IMR-90 (cell line): ENCODE data around the gene CHRNB4. TPM values are rescaled to one million over a fixed set of nuclear protein-coding genes. Genes with fewer than 3 reads are reported as not detected.

Experiments
- ATAC-seq: fragments of 200-7000 bp; cut with Tn5 transposase; 2 replicates; pipeline ENCODE4 v1.9.1; 2020; ENCODE audit warnings: low read depth, mild to moderate bottlenecking, moderate library complexity
- BruUV-seq: library from RNA; stranded (reverse); fragments of 400-500 nt; replicated peaks from 2 replicates; lab custom pipeline; 2021; lab: Mats Ljungman, UMichigan
- CTCF ChIA-PET: fragments of 300-600 bp; formaldehyde crosslinking; extraction: SDS; loops from one replicate; lab custom pipeline; 2021; ENCODE audit warnings: antibody characterized with exemption; lab: Yijun Ruan, JAX
- POLR2A ChIA-PET: fragments of 300-600 bp; sonication (Branson Sonifier 250); formaldehyde crosslinking; loops from one replicate; lab custom pipeline; 2022; ENCODE audit warnings: antibody characterized with exemption; ENCODE audit not compliant: unreplicated experiment; lab: Charles Lee
- DNase-seq: peaks from one replicate; pipeline ENCODE4 v3.0.0; 2013
- H2AFZ ChIP-seq: replicated peaks from 2 replicates; pipeline ENCODE3; 2013; ENCODE audit warnings: low read length, mild to moderate bottlenecking; ENCODE audit not compliant: poor library complexity
- H2AK5ac ChIP-seq: 2 replicates; pipeline ENCODE4 v1.6.1; 2013; ENCODE audit warnings: low read depth, low read length, inconsistent platforms
- H2AK9ac ChIP-seq: replicated peaks from 2 replicates; pipeline ENCODE3; 2013; ENCODE audit warnings: mild to moderate bottlenecking, low read depth, low read length, moderate library complexity; ENCODE audit not compliant: poor library complexity
- H2BK120ac ChIP-seq: 2 replicates; pipeline ENCODE4 v1.6.1; 2013; ENCODE audit warnings: low read depth, low read length, inconsistent platforms
- H2BK15ac ChIP-seq: 3 replicates; pipeline ENCODE4 v1.6.1; 2013; ENCODE audit warnings: low read depth, low read length, inconsistent platforms
- H2BK20ac ChIP-seq: 2 replicates; pipeline ENCODE4 v1.6.1; 2013; ENCODE audit warnings: low read depth, mild to moderate bottlenecking, inconsistent platforms, low read length, moderate library complexity
- H2BK5ac ChIP-seq: 2 replicates; pipeline ENCODE4 v1.6.1; 2013; ENCODE audit warnings: mild to moderate bottlenecking, low read depth, low read length, inconsistent platforms; ENCODE audit not compliant: poor library complexity, severe bottlenecking
- H3K14ac ChIP-seq: replicated peaks from 2 replicates; pipeline ENCODE4 v1.6.1; 2013; ENCODE audit warnings: low read depth, low read length, inconsistent platforms
- H3K18ac ChIP-seq: 2 replicates; pipeline ENCODE4 v1.6.1; 2013; ENCODE audit warnings: low read depth, low read length, control low read depth
- H3K23ac ChIP-seq: 2 replicates; pipeline ENCODE4 v1.6.1; 2013; ENCODE audit warnings: low read depth, low read length, inconsistent platforms
- H3K27ac ChIP-seq: 2 replicates; pipeline ENCODE4 v1.5.1; 2013; ENCODE audit warnings: mild to moderate bottlenecking, control low read depth, low read length; ENCODE audit not compliant: insufficient read depth
- H3K27me3 ChIP-seq: 2 replicates; pipeline ENCODE4 v1.6.1; 2013; ENCODE audit warnings: low read length; ENCODE audit not compliant: control insufficient read depth, insufficient read depth
- H3K36me3 ChIP-seq: 2 replicates; pipeline ENCODE4 v1.6.1; 2013; ENCODE audit warnings: low read length, mixed read lengths; ENCODE audit not compliant: control insufficient read depth, insufficient read depth
- H3K4ac ChIP-seq: 2 replicates; pipeline ENCODE4 v1.6.1; 2013; ENCODE audit warnings: low read depth, low read length, inconsistent platforms
- H3K4me1 ChIP-seq: 2 replicates; pipeline ENCODE4 v1.6.1; 2013; ENCODE audit warnings: low read length, mixed read lengths; ENCODE audit not compliant: control insufficient read depth, insufficient read depth
- H3K4me2 ChIP-seq: 2 replicates; pipeline ENCODE4 v1.6.1; 2013; ENCODE audit warnings: low read depth, mild to moderate bottlenecking, control low read depth, low read length, moderate library complexity
- H3K4me3 ChIP-seq: 2 replicates; pipeline ENCODE4 v1.5.1; 2013; ENCODE audit warnings: low read depth, mild to moderate bottlenecking, control low read depth, low read length, moderate library complexity; ENCODE audit not compliant: insufficient read depth
- H3K56ac ChIP-seq: 2 replicates; pipeline ENCODE4 v1.6.1; 2013; ENCODE audit warnings: low read length, inconsistent platforms; ENCODE audit not compliant: insufficient read depth; ENCODE audit errors: extremely low read depth
- H3K79me1 ChIP-seq, 2 experiments: 2 replicates each; pipeline ENCODE4 v1.6.1; 2013; ENCODE audit warnings: low read length in 2 of 2, inconsistent platforms in 1 of 2, low read depth in 1 of 2
- H3K9ac ChIP-seq: 2 replicates; pipeline ENCODE4 v1.6.1; 2013; ENCODE audit warnings: low read depth, low read length, control low read depth
- H3K9me1 ChIP-seq: 2 replicates; pipeline ENCODE4 v1.6.1; 2013; ENCODE audit warnings: low read length, inconsistent platforms; ENCODE audit not compliant: insufficient read depth
- H3K9me3 ChIP-seq: 2 replicates; pipeline ENCODE4 v1.6.1; 2013; ENCODE audit warnings: low read length; ENCODE audit not compliant: control insufficient read depth, insufficient read depth
- H4K20me1 ChIP-seq: 2 replicates; pipeline ENCODE4 v1.6.1; 2013; ENCODE audit warnings: low read length, inconsistent platforms; ENCODE audit not compliant: insufficient read depth
- H4K5ac ChIP-seq: 2 replicates; pipeline ENCODE4 v1.6.1; 2013; ENCODE audit warnings: mild to moderate bottlenecking, low read depth, low read length, control low read depth
- H4K8ac ChIP-seq, 2 experiments: 2 replicates each; pipeline ENCODE4 v1.6.1; 2013; ENCODE audit warnings: low read depth in 2 of 2, low read length in 2 of 2, control low read depth in 1 of 2, inconsistent platforms in 1 of 2
- H4K91ac ChIP-seq: 2 replicates; pipeline ENCODE4 v1.6.1; 2013; ENCODE audit warnings: low read depth, low read length, inconsistent platforms; ENCODE audit not compliant: insufficient read depth
- BHLHE40 ChIP-seq: fragments of 150-350 bp; IDR thresholded peaks from 2 replicates; pipeline ENCODE4 v1.6.1; 2016; ENCODE audit warnings: mild to moderate bottlenecking, low read depth, low read length
- CEBPB ChIP-seq: IDR thresholded peaks from 2 replicates; pipeline ENCODE4 v1.6.1; 2012; ENCODE audit warnings: low read depth, low read length, improper control_type of control experiment
- CHD1 ChIP-seq: IDR thresholded peaks from 2 replicates; pipeline ENCODE4 v1.6.1; 2012; ENCODE audit warnings: low read depth, low read length, improper control_type of control experiment
- CTCF ChIP-seq: conservative IDR thresholded peaks from 2 replicates; pipeline ENCODE4 v1.5.1; 2012; ENCODE audit warnings: mild to moderate bottlenecking, low read depth, low read length, improper control_type of control experiment
- FOS ChIP-seq: fragments of 150-350 bp; IDR thresholded peaks from 2 replicates; pipeline ENCODE4 v1.6.1; 2016; ENCODE audit warnings: low read depth, low read length
- MAFK ChIP-seq: IDR thresholded peaks from 2 replicates; pipeline ENCODE4 v1.6.1; 2012; ENCODE audit warnings: low read depth, low read length, improper control_type of control experiment
- MXI1 ChIP-seq: IDR thresholded peaks from 2 replicates; pipeline ENCODE4 v1.6.1; 2012; ENCODE audit warnings: low read depth, mild to moderate bottlenecking, low read length, moderate library complexity, borderline replicate concordance
- NFE2L2 ChIP-seq: fragments of 150-350 bp; IDR thresholded peaks from 2 replicates; pipeline ENCODE4 v1.6.1; 2016; ENCODE audit warnings: low read depth, mild to moderate bottlenecking, low read length
- POLR2A ChIP-seq: IDR thresholded peaks from 2 replicates; pipeline ENCODE4 v1.6.1; 2012; ENCODE audit warnings: mild to moderate bottlenecking, low read depth, low read length
- RAD21 ChIP-seq: IDR thresholded peaks from 2 replicates; pipeline ENCODE4 v1.6.1; 2012; ENCODE audit warnings: low read length, improper control_type of control experiment
- RCOR1 ChIP-seq: IDR thresholded peaks from 2 replicates; pipeline ENCODE4 v1.6.1; 2012; ENCODE audit warnings: mild to moderate bottlenecking, low read length, improper control_type of control experiment; ENCODE audit not compliant: insufficient replicate concordance
- SMC3 ChIP-seq: fragments of 150-350 bp; IDR thresholded peaks from 2 replicates; pipeline ENCODE4 v1.6.1; 2016; ENCODE audit warnings: low read depth, mild to moderate bottlenecking, antibody characterized with exemption, low read length, moderate library complexity
- WGBS, 2 experiments: methylation state at CpG; one replicate each; pipeline versions ENCODE4 v1.1.5 to v1.1.7; 2013; ENCODE audit warnings: missing lambda C conversion rate in 2 of 2; ENCODE audit not compliant: insufficient read length in 1 of 2; ENCODE audit errors: extremely low coverage in 2 of 2; 5-methylcytosine and 5-hydroxymethylcytosine counted together
- dilution Hi-C: fragments of 300-500 bp; cut with HindIII; formaldehyde crosslinking; loops from one replicate; pipeline ENCODE4 v1.14.3; 2018; ENCODE audit warnings: low sequenced_read_pairs; ENCODE audit not compliant: unreplicated experiment
- in situ Hi-C: fragments of 300-500 bp; cut with MboI; formaldehyde crosslinking; loops from 3 replicates; pipeline ENCODE4 v1.14.3; 2019; ENCODE audit warnings: low sequenced_read_pairs, inconsistent platforms, mixed read lengths
- intact Hi-C: fragments of 100-400 bp; cut with micrococcal nuclease; formaldehyde crosslinking; loops from 2 replicates; pipeline ENCODE4 v1.10.0; 2022
- polyA plus RNA-seq, 3 experiments: library from polyadenylated mRNA; depleted of rRNA; stranded (reverse); fragments of >200 nt; gene quantifications; 2 replicates each; pipeline ENCODE4 v1.2.3, GENCODE V29; 2012; ENCODE audit warnings: low replicate concordance in 1 of 3
- total RNA-seq: library from RNA; depleted of rRNA; stranded (reverse); fragments of >200 nt; gene quantifications from 2 replicates; pipeline ENCODE4 v1.2.3, GENCODE V29; 2012
- TF ChIP-seq, protein P1 (sequence below): fragments of 150-350 bp; IDR thresholded peaks from 2 replicates; pipeline ENCODE4 v1.6.1; 2017; ENCODE audit warnings: mild to moderate bottlenecking, antibody characterized with exemption, low read length, low read depth

CHRNB4 gene
- total and polyA plus RNA-seq, 2 of the 4 experiments (the other 2 are of a cell fraction), result not detected

GRCh38 chr15:78682004-78682651 lies 41.1 kb upstream of the CHRNB4 start:
- CTCF ChIA-PET, result no interaction called here

More at GRCh38 chr15:78682004-78682651, 41.1 kb upstream of the CHRNB4 start:
- H3K4me2 ChIP-seq, result no peak overlapping the region
- H3K27ac ChIP-seq, result no peak overlapping the region
- TF ChIP-seq CEBPB, result no peak
- TF ChIP-seq FOS, result no peak
- no peak for TF ChIP-seq SMC3
- no peak for TF ChIP-seq MAFK
- TF ChIP-seq CTCF, result no peak
- no peak for TF ChIP-seq CHD1
- no peak for TF ChIP-seq MXI1
- TF ChIP-seq, protein P1, sequence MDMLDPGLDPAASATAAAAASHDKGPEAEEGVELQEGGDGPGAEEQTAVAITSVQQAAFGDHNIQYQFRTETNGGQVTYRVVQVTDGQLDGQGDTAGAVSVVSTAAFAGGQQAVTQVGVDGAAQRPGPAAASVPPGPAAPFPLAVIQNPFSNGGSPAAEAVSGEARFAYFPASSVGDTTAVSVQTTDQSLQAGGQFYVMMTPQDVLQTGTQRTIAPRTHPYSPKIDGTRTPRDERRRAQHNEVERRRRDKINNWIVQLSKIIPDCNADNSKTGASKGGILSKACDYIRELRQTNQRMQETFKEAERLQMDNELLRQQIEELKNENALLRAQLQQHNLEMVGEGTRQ, result no peak
- no peak for TF ChIP-seq NFE2L2
- no peak for TF ChIP-seq RAD21
- TF ChIP-seq POLR2A, result no peak
- no peak for TF ChIP-seq RCOR1
- no peak for TF ChIP-seq BHLHE40
- POLR2A ChIA-PET, result no interaction called here
- intact Hi-C loops (no loop called here), in situ Hi-C loops (no loop called here), dilution Hi-C loops (no loop called here)
- H3K56ac ChIP-seq, result no peak overlapping the region
- no peak overlapping the region for H3K4ac ChIP-seq
- ATAC-seq, result no peak
- no peak overlapping the region for H3K9ac ChIP-seq
- H4K20me1 ChIP-seq, result no peaks in the 10 kb centered on the region
- H2BK15ac ChIP-seq, result no peak overlapping the region
- H3K23ac ChIP-seq, result no peak overlapping the region
- no peak overlapping the region for H2BK120ac ChIP-seq
- no peak for DNase-seq
- 25% methylated on average over 2 of the region's 5 CpGs; no CpG with 5 or more reads in 1 of the 2 experiments for WGBS, 2 experiments
- H2AK9ac ChIP-seq, result no peak overlapping the region
- H3K9me1 ChIP-seq, result no peaks in the 10 kb centered on the region
- H4K91ac ChIP-seq, result no peak overlapping the region
- no peak overlapping the region for H3K18ac ChIP-seq
- no peak overlapping the region for H4K8ac ChIP-seq
- H3K36me3 ChIP-seq, result no peaks in the 10 kb centered on the region
- no peaks in the 10 kb centered on the region for H3K79me1 ChIP-seq
- no peaks in the 10 kb centered on the region for H3K4me1 ChIP-seq
- H4K5ac ChIP-seq, result no peak overlapping the region
- H3K14ac ChIP-seq, result no peak overlapping the region
- H2BK20ac ChIP-seq, result no peak overlapping the region
- H2AK5ac ChIP-seq, result no peak overlapping the region
- peaks cover 35% of the 10 kb centered on the region for H3K27me3 ChIP-seq
- H3K9me3 ChIP-seq, result no peaks in the 10 kb centered on the region
- H2BK5ac ChIP-seq, result no peak overlapping the region
- no peak overlapping the region for H2AFZ ChIP-seq
- no peak overlapping the region for H3K4me3 ChIP-seq
- BruUV-seq, result no TSS peak
